K562 (cell line): ENCODE measurements around the gene CDH18. TPM values are rescaled to one million over a fixed set of nuclear protein-coding genes. Genes with fewer than 3 reads are reported as not detected.

Experiments used
- ATAC-seq: fragments of 200-7000 bp; cut with Tn5 transposase; 3 replicates; pipeline ENCODE4 v1.9.1; 2020; ENCODE audit warnings: moderate library complexity
- BruUV-seq: library from RNA; stranded (reverse); fragments of 400-500 nt; replicated peaks from 2 replicates; lab custom pipeline; 2021; lab: Mats Ljungman, UMichigan
- CTCF ChIA-PET: fragments of 300-600 bp; formaldehyde crosslinking; extraction: SDS; loops from one replicate; lab custom pipeline; 2021; ENCODE audit warnings: low intra/inter-chr PET ratio; lab: Yijun Ruan, JAX
- POLR2A ChIA-PET: fragments of 300-600, 350-650 bp; sonication (Branson Sonifier 250); formaldehyde crosslinking; extraction: SDS; loops from one replicate; lab custom pipeline; 2021; ENCODE audit warnings: antibody characterized with exemption, inconsistent platforms; lab: Yijun Ruan, JAX
- DNase-seq, 4 experiments: peaks; one replicate each; pipeline versions ENCODE4 v3.0.0 to v3.0.0-alpha.2; 2011 to 2018; ENCODE audit warnings: low spot score in 3 of 4, mixed read lengths in 3 of 4; ENCODE audit errors: extremely low read depth in 1 of 4
- FAIRE-seq: peaks from 2 replicates; lab custom pipeline; 2011; peaks lifted over from hg19 to GRCh38; lab: Jason Lieb, UNC
- H2AFZ ChIP-seq: 2 replicates; pipeline ENCODE4 v1.6.0; 2011; ENCODE audit warnings: low read depth, low read length, control low read depth, inconsistent platforms
- H3K27ac ChIP-seq: fragments of 200-600 bp; 3 replicates; pipeline ENCODE4 v1.8.0; 2011; ENCODE audit warnings: low read depth, mild to moderate bottlenecking, control low read depth, inconsistent platforms, low read length, moderate library complexity, mixed read lengths; ENCODE audit errors: extremely low read depth
- H3K27me3 ChIP-seq, 2 experiments: fragments of 300-600 bp in 1 of 2; 2 replicates in 1 of 2; 3 replicates in 1 of 2; pipeline versions ENCODE4 v1.6.0 to v1.8.0; 2011; ENCODE audit warnings: inconsistent platforms in 2 of 2, low read length in 2 of 2, mild to moderate bottlenecking in 1 of 2, mixed read lengths in 1 of 2, moderate library complexity in 1 of 2; ENCODE audit not compliant: control insufficient read depth in 2 of 2, insufficient read depth in 2 of 2
- H3K36me3 ChIP-seq: fragments of 300-600 bp; 3 replicates; pipeline ENCODE4 v1.8.0; 2011; ENCODE audit warnings: mild to moderate bottlenecking, low read length, inconsistent platforms; ENCODE audit not compliant: control insufficient read depth, insufficient read depth
- H3K4me1 ChIP-seq, 2 experiments: fragments of 200-600 bp in 1 of 2; replicated peaks in 1 of 2; 2 replicates in 1 of 2; 3 replicates in 1 of 2; pipeline versions ENCODE4 v1.5.1 to v1.8.0; 2011; ENCODE audit warnings: inconsistent platforms in 2 of 2, low read length in 2 of 2, mild to moderate bottlenecking in 1 of 2, mixed read lengths in 1 of 2, moderate library complexity in 1 of 2; ENCODE audit not compliant: control insufficient read depth in 2 of 2, insufficient read depth in 2 of 2
- H3K4me2 ChIP-seq: 2 replicates; pipeline ENCODE4 v1.6.1; 2011; ENCODE audit warnings: low read length, control low read depth, inconsistent platforms, mixed read lengths; ENCODE audit not compliant: insufficient read depth
- H3K4me3 ChIP-seq: fragments of 200-600 bp; sonication (generic), shearing (Covaris generic); 2 replicates; pipeline ENCODE4 v1.5.1; 2016; ENCODE audit warnings: control low read depth, inconsistent platforms
- H3K79me2 ChIP-seq: fragments of 200-600 bp; 3 replicates; pipeline ENCODE4 v1.8.0; 2011; ENCODE audit warnings: low read length, inconsistent platforms; ENCODE audit not compliant: control insufficient read depth, insufficient read depth
- H3K9ac ChIP-seq, 2 experiments: 2 replicates each; pipeline versions ENCODE4 v1.6.0 to v1.6.1; 2011; ENCODE audit warnings: low read depth in 2 of 2, low read length in 2 of 2, control low read depth in 1 of 2, inconsistent platforms in 1 of 2, mild to moderate bottlenecking in 1 of 2, mixed read lengths in 1 of 2; ENCODE audit not compliant: insufficient read depth in 1 of 2
- H3K9me1 ChIP-seq: one replicate; pipeline ENCODE4 v1.6.0; 2011; ENCODE audit warnings: inconsistent platforms, mild to moderate bottlenecking, low read length, moderate library complexity; ENCODE audit not compliant: control insufficient read depth, insufficient read depth
- H3K9me3 ChIP-seq: replicated peaks from 2 replicates; pipeline ENCODE4 v1.5.1; 2011; ENCODE audit warnings: low read depth, low read length, inconsistent platforms; ENCODE audit not compliant: control insufficient read depth, insufficient read depth
- H4K20me1 ChIP-seq: replicated peaks from 2 replicates; pipeline ENCODE4 v1.6.1; 2011; ENCODE audit warnings: low read length, inconsistent platforms, mixed read lengths; ENCODE audit not compliant: control insufficient read depth, insufficient read depth
- ARHGAP35 ChIP-seq: fragments of 450-650 bp; IDR thresholded peaks from 2 replicates; pipeline ENCODE4 v1.6.1; 2018; ENCODE audit not compliant: partially characterized antibody
- DMBX1 ChIP-seq: fragments of 250-450 bp; sonication (Bioruptor Pico); IDR thresholded peaks from 2 replicates; pipeline ENCODE4 v1.8.0; 2022; ENCODE audit warnings: inconsistent platforms, mild to moderate bottlenecking, moderate library complexity, borderline replicate concordance
- EGR1 ChIP-seq: fragments of 450-650 bp; conservative IDR thresholded peaks from 2 replicates; pipeline ENCODE4 v1.6.1; 2017; ENCODE audit warnings: mild to moderate bottlenecking
- HNRNPL ChIP-seq: fragments of 200-400 bp; formaldehyde crosslinking; IDR thresholded peaks from 2 replicates; pipeline ENCODE4 v1.6.1; 2017; ENCODE audit warnings: low read depth, mild to moderate bottlenecking, low read length
- POLR2A ChIP-seq: fragments of 450-650 bp; conservative IDR thresholded peaks from 2 replicates; pipeline ENCODE4 v1.6.1; 2016
- POLR2G ChIP-seq: fragments of 200-400 bp; formaldehyde crosslinking; IDR thresholded peaks from 2 replicates; pipeline ENCODE4 v1.6.1; 2017; ENCODE audit warnings: low read depth, mild to moderate bottlenecking, antibody characterized with exemption, low read length, moderate library complexity
- RNF2 ChIP-seq: sonication (generic); IDR thresholded peaks from 2 replicates; pipeline ENCODE4 v1.6.1; 2016
- RREB1 ChIP-seq: fragments of 250-450 bp; sonication (Bioruptor Pico); IDR thresholded peaks from 2 replicates; pipeline ENCODE4 v1.4.0; 2020
- SMARCB1 ChIP-seq: IDR thresholded peaks from 2 replicates; pipeline ENCODE4 v1.6.1; 2011; ENCODE audit warnings: improper control_type of control experiment, low read depth; ENCODE audit not compliant: insufficient read length
- SPI1 ChIP-seq: IDR thresholded peaks from 2 replicates; pipeline ENCODE4 v1.6.1; 2011; ENCODE audit warnings: low read depth, low read length, control low read depth, borderline replicate concordance
- SRF ChIP-seq, 2 experiments: fragments of 250-450, 450-650 bp in 1 of 2; sonication (Bioruptor Pico) in 1 of 2; sonication (generic) in 1 of 2; formaldehyde crosslinking; IDR thresholded peaks; 2 replicates each; pipeline versions ENCODE4 v1.5.0 to v1.5.1; 2020 to 2022; ENCODE audit warnings: mild to moderate bottlenecking in 1 of 2, missing genetic modification reagents in 1 of 2
- TAF1 ChIP-seq: IDR thresholded peaks from 2 replicates; pipeline ENCODE4 v1.6.1; 2011; ENCODE audit warnings: mild to moderate bottlenecking, low read length, moderate library complexity; ENCODE audit not compliant: insufficient read depth, control insufficient read depth, severe bottlenecking; ENCODE audit errors: extremely low read depth
- XRCC5 ChIP-seq: fragments of 200-400 bp; formaldehyde crosslinking; IDR thresholded peaks from 2 replicates; pipeline ENCODE4 v1.6.1; 2017; ENCODE audit warnings: low read depth, mild to moderate bottlenecking, low read length
- ZKSCAN3 ChIP-seq: fragments of 250-450 bp; sonication (Bioruptor Pico); IDR thresholded peaks from 2 replicates; pipeline ENCODE4 v1.4.0; 2020
- ZNF347 ChIP-seq: fragments of 450-650 bp; formaldehyde crosslinking; IDR thresholded peaks from 2 replicates; pipeline ENCODE4 v1.4.0; 2020; ENCODE audit warnings: low read depth, mild to moderate bottlenecking, moderate library complexity
- ZNF639 ChIP-seq, 2 experiments: fragments of 200-800 bp in 1 of 2; sonication (Bioruptor generic) in 1 of 2; sonication (generic) in 1 of 2; formaldehyde crosslinking in 1 of 2; IDR thresholded peaks in 1 of 2; conservative IDR thresholded peaks in 1 of 2; 2 replicates each; pipeline versions ENCODE4 v1.5.0 to v1.6.1; 2016 to 2020; ENCODE audit warnings: missing compliant biosample characterization in 1 of 2, missing genetic modification characterization in 1 of 2, missing genetic modification reagents in 1 of 2
- whole genome bisulfite sequencing: fragments of 100-300 bp; shearing (Covaris generic); methylation state at CpG from one replicate; pipeline ENCODE4 v1.1.6; 2016; ENCODE audit warnings: low coverage, mixed read lengths; ENCODE audit not compliant: insufficient coverage; ENCODE audit errors: missing lambda C conversion rate; 5-methylcytosine and 5-hydroxymethylcytosine counted together
- in situ Hi-C: fragments of 300-500 bp; cut with MboI; formaldehyde crosslinking; loops from 4 replicates; pipeline ENCODE4 v1.15.0; 2018; ENCODE audit warnings: inconsistent platforms, mixed read lengths
- intact Hi-C: fragments of 100-400 bp; cut with micrococcal nuclease; formaldehyde crosslinking; loops from 2 replicates; pipeline ENCODE4 v1.14.2; 2022
- polyA plus RNA-seq, 8 experiments: library from polyadenylated mRNA; depleted of rRNA in 4 of 8; stranded (reverse) in 5 of 8; unstranded in 3 of 8; fragments of >200 nt; fragmentation: Nextera tagmentation in 2 of 8; fragmentation: Illumina TruSeq in 1 of 8; extraction: Ambion mirVana in 2 of 8; extraction: Trizol in 1 of 8; gene quantifications; 2 replicates each; pipeline versions ENCODE4 v1.2.1 to v1.2.3, GENCODE V29; 2011 to 2014; ENCODE audit warnings: inconsistent platforms in 1 of 8, missing spikeins in 1 of 8
- total RNA-seq, 7 experiments: library from RNA; depleted of rRNA in 6 of 7; stranded (reverse); fragments of >200 nt in 6 of 7; fragmentation: Illumina TruSeq in 2 of 7; extraction: Trizol in 2 of 7; gene quantifications; 2 replicates each; pipeline versions ENCODE4 v1.2.1 to v1.2.3, GENCODE V29; 2011 to 2021; ENCODE audit warnings: low replicate concordance in 1 of 7

CDH18 gene
- total and polyA plus RNA-seq, 9 of the 15 experiments (the other 6 are each of a cell fraction or from before 2014, with no cell fraction given): 0.18 to 1.4 (median 0.31) TPM

- H3K4me1 ChIP-seq: no peaks in the 10 kb centered on the region
- 0% methylated on average over 3 of the region's 3 CpGs for WGBS
- no peak overlapping the region for H3K27ac ChIP-seq
- H4K20me1 ChIP-seq: no peaks in the 10 kb centered on the region
- ATAC-seq (no peak), DNase-seq (no peak), FAIRE-seq (no peak)
- no peaks in the 10 kb centered on the region for H3K27me3 ChIP-seq
- no peak overlapping the region for H3K9ac ChIP-seq
- H3K4me2 ChIP-seq: no peak overlapping the region
- H2AFZ ChIP-seq: no peak overlapping the region
- intact Hi-C loops (no loop called here), in situ Hi-C loops (no loop called here)
- BruUV-seq: no TSS peak
- H3K4me3 ChIP-seq: no peak overlapping the region
- H3K9me3 ChIP-seq: 0 out of 2 replicates have a peak, but pooled peaks cover 2% of the 10 kb centered on the region
- H3K9me1 ChIP-seq: no peaks in the 10 kb centered on the region
- ChIA-PET POLR2A (no interaction called here), CTCF (no interaction called here)
- no peaks in the 10 kb centered on the region for H3K36me3 ChIP-seq
- H3K79me2 ChIP-seq: no peaks in the 10 kb centered on the region
- TF ChIP-seq HNRNPL (no peak), POLR2G (no peak), ZKSCAN3 (CRISPR knock-in tag) (no peak), ZNF639 (CRISPR knock-in tag; conservative IDR thresholded peaks at IDR 0.05 in 1 of 2, IDR thresholded peaks at IDR 0.05 in 1 of 2) (no peak), ZNF347 (CRISPR knock-in tag) (no peak), ARHGAP35 (no peak), XRCC5 (no peak), SMARCB1 (no peak), TAF1 (no peak), POLR2A (no peak), RREB1 (CRISPR knock-in tag) (no peak), RNF2 (no peak), SPI1 (no peak), EGR1 (no peak), DMBX1 (no peak), SRF (CRISPR knock-in tag; IDR thresholded peaks at IDR 0.05) (no peak)
Measured at GRCh38 chr5:19745247-19745646, 242.8 kb downstream of the CDH18 start.
